ENCODE measurements around the gene RNF115. TPM values are rescaled to one million over a fixed set of nuclear protein-coding genes. Genes with fewer than 3 reads are reported as not detected.

The RNF115 gene
- total and polyA plus RNA-seq, 4 donors = 3.2 to 10.0 (median 7.6) TPM

- TF ChIP-seq HNF4G (IDR thresholded peaks at IDR 0.05) (no peak), REST (IDR thresholded peaks at IDR 0.05) (no peak), YY1 (IDR thresholded peaks at IDR 0.05) (no peak), CTCF (IDR thresholded peaks at IDR 0.05; ENCODE audit: low read depth, low read length, missing input control) (no peak), MAX (IDR thresholded peaks at IDR 0.05) (no peak), EGR1 (IDR thresholded peaks at IDR 0.05; ENCODE audit: low read depth in 2 of 2) (no peak), FOXA2 (IDR thresholded peaks at IDR 0.05) (no peak), ATF3 (IDR thresholded peaks at IDR 0.05) (no peak), FOXA1 (IDR thresholded peaks at IDR 0.05) (no peak)
- no peaks in the 10 kb centered on the region for H3K27me3 ChIP-seq (ENCODE audit: control insufficient read depth in 4 of 4, insufficient read depth in 4 of 4, low read length in 3 of 4)
- WGBS = 93% methylated on average over 1 of the region's 1 CpG
- no peak for DNase-seq (ENCODE audit: low spot score)
- H3K27ac ChIP-seq (ENCODE audit: low read depth in 1 of 2, low read length in 2 of 2) = no peak overlapping the region
- H3K4me3 ChIP-seq (ENCODE audit: low read depth in 1 of 3, low read length in 3 of 3) = no peak overlapping the region
- H3K9ac ChIP-seq (ENCODE audit: low read depth in 1 of 2, low read length in 2 of 2) = no peak overlapping the region
- H3K36me3 ChIP-seq (ENCODE audit: control insufficient read depth in 4 of 4, insufficient read depth in 3 of 4, low read depth in 1 of 4, low read length in 3 of 4) = peaks cover 0 to 10% (median 3%) of the 10 kb centered on the region in 4 donors
- peaks cover 0 to 5% (median 2%) of the 10 kb centered on the region in 4 donors for H3K4me1 ChIP-seq (ENCODE audit: control insufficient read depth in 4 of 4, insufficient read depth in 4 of 4, low read length in 3 of 4)
- H3K9me3 ChIP-seq (ENCODE audit: control insufficient read depth in 4 of 4, low read length in 3 of 4) = no peaks in the 10 kb centered on the region
These were observed 64.2 kb downstream of the RNF115 start for GRCh38 chr1:145759721-145760120.

- H3K36me3 ChIP-seq (ENCODE audit: control insufficient read depth in 4 of 4, insufficient read depth in 3 of 4, low read depth in 1 of 4, low read length in 3 of 4) = peaks cover 0 to 10% (median 3%) of the 10 kb centered on the region in 4 donors
- DNase-seq (ENCODE audit: low spot score) = no peak
- H3K27ac ChIP-seq (ENCODE audit: low read depth in 1 of 2, low read length in 2 of 2) = no peak overlapping the region
- TF ChIP-seq GABPA (IDR thresholded peaks at IDR 0.05 in 1 of 2, conservative IDR thresholded peaks at IDR 0.05 in 1 of 2) (no peak), HNF4A (conservative IDR thresholded peaks at IDR 0.05) (no peak), CTCF (IDR thresholded peaks at IDR 0.05; ENCODE audit: low read depth, low read length, missing input control) (no peak), YY1 (IDR thresholded peaks at IDR 0.05) (no peak), FOXA2 (IDR thresholded peaks at IDR 0.05) (no peak), MAX (IDR thresholded peaks at IDR 0.05) (no peak), NR2F2 (IDR thresholded peaks at IDR 0.05) (no peak), HNF4G (IDR thresholded peaks at IDR 0.05) (no peak), SP1 (IDR thresholded peaks at IDR 0.05) (no peak), RXRA (IDR thresholded peaks at IDR 0.05) (no peak), TAF1 (conservative IDR thresholded peaks at IDR 0.05) (no peak), EGR1 (IDR thresholded peaks at IDR 0.05; ENCODE audit: low read depth in 2 of 2) (no peak), ATF3 (IDR thresholded peaks at IDR 0.05) (no peak)
- no peak overlapping the region for H3K9ac ChIP-seq (ENCODE audit: low read depth in 1 of 2, low read length in 2 of 2)
- H3K9me3 ChIP-seq (ENCODE audit: control insufficient read depth in 4 of 4, low read length in 3 of 4) = no peaks in the 10 kb centered on the region
- 96% methylated on average over 1 of the region's 1 CpG for WGBS
- peaks cover 0 to 5% (median 1%) of the 10 kb centered on the region in 4 donors for H3K4me1 ChIP-seq (ENCODE audit: control insufficient read depth in 4 of 4, insufficient read depth in 4 of 4, low read length in 3 of 4)
- no peak overlapping the region for H3K4me3 ChIP-seq (ENCODE audit: low read depth in 1 of 3, low read length in 3 of 3)
- no peaks in the 10 kb centered on the region for H3K27me3 ChIP-seq (ENCODE audit: control insufficient read depth in 4 of 4, insufficient read depth in 4 of 4, low read length in 3 of 4)
These were observed 65.3 kb downstream of the RNF115 start for GRCh38 chr1:145758575-145758974.
